Measurements from ENCODE around the gene PLAA.

PLAA gene

DNA sequence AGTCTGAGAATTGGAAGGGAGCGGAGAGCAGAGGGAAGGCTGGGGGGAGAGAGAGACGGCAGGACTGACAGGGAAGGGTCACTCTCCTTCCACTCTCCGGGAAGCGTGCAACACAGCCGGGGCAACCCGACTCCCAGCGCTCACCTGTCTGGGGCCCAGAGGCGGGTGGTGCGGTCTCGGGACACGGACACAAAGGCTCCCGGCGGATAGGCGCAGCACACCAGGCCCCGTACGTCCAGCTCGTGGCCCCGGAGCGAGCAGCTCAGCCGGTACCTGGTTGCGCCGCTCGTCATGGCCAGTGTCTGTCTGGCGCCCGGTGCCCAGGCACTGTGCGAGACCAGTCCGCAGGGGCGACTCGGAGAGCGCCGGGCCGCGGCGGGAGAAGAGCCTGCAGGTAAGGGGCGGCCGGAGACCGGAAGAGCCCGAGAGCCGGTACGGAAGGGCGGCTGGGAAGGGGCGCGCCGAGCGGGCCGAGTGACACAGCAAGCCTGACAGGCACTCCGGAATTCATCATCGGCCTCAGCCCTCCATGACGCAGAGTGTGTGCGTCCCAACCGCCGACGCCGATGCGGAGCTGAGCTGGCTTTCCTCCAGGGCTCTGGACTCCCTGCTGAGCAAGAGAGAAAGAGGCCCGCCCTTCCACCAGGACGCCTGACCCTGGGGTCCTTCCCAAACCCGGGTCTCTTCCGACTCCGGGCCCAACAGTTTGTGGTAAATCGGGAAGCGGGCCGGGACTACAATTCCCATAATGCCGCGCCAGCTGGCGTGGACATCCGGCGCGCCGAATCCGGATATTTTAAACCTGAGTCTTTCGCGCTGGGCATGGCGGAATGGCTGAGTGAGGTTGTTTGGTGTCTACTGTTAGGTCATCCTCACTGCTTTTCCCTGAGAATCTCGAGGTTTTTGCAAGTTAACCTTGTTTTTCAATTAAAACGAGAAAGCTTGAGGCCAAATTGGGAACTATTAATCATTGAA lies at the start of gene PLAA:
Gene PLAA, minus strand, starts transcription at position 490 of the 975 bp plus-strand sequence. Its CDS starts 197 bp downstream, at position 293.
- DNase-seq (ENCODE audit: low spot score), result peak; percentile 91

- no peak for DNase-seq (ENCODE audit: low spot score)
These were observed 48.8 kb upstream of the PLAA start for GRCh38 chr9:26995810-26996209.

DNA sequence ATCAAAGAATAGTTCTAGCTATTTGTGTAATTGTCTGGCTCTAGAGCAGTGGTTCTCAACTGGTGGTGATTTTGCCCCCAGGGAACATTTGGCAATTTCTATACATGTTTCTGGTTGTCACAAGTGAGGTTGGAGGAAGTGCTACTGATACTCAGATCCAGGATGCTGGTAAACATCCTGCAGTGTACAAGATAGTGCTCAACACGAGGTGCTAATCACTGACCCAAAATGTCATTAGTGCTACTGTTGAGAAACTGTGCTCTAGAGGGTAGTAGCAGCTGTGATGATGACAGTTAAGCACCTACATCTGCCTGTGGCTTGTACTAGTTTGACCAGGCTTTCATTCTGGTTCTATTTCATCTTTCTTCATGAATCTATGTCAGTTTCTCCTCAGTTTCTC lies 36.3 kb upstream of the PLAA start:
- no peak for DNase-seq (ENCODE audit: low spot score)

GRCh38 chr9:26975728-26976707 lies 29.0 kb upstream of the PLAA start:
- peak; percentile 26 for DNase-seq (ENCODE audit: low spot score)

- no peak for DNase-seq (ENCODE audit: low spot score)
These were observed 27.9 kb upstream of the PLAA start for GRCh38 chr9:26974927-26975326.

- no peak for DNase-seq (ENCODE audit: low spot score)
These were observed 26.9 kb upstream of the PLAA start for GRCh38 chr9:26973989-26974388.

DNA sequence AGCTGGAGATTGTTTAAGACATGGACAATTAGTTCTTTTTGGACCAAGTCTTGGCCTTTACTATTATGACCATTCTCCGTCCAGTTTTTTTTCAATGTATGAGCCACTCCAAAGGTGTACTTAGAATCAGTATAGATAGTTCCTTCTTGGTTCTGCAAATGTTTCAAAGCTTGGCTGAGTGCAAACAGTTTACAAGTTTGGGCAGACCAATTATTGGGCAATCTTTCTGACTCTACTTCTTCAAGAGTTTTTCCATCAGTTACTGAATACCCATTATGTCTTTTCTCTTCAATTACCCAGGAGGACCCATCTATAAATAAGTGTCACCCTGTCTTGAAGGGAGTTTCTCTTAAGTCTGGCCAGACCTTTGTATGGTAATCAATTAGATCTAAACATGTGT lies 24.7 kb upstream of the PLAA start:
- DNase-seq (ENCODE audit: low spot score), result no peak

DNA sequence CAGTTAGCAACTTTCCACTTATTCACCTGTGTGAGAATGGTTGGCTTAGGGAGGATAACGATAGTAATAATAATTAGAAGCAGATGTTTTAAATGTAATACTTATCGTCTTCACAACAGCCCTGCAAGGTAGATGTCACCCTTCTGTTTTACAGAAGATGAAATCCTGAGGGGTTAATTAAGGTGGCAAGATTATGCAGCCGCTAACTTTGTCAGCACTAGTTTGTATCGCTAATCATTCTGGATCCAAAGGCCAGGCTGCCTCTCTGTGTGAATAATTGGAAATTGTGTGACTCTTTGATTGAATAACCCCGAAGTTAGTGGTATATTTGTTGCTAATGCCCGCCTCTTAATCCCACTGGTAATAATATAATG lies 9.8 kb upstream of the PLAA start:
- DNase-seq (ENCODE audit: low spot score), result no peak

- DNase-seq (ENCODE audit: low spot score), result peak; percentile 97
These were observed 9.1 kb upstream of the PLAA start, which contains the start of gene IFT74 for GRCh38 chr9:26955921-26956859. Gene IFT74 (plus strand): TSS chr9:26956412. CDS start chr9:26961968, 5,556 bp downstream.

DNA sequence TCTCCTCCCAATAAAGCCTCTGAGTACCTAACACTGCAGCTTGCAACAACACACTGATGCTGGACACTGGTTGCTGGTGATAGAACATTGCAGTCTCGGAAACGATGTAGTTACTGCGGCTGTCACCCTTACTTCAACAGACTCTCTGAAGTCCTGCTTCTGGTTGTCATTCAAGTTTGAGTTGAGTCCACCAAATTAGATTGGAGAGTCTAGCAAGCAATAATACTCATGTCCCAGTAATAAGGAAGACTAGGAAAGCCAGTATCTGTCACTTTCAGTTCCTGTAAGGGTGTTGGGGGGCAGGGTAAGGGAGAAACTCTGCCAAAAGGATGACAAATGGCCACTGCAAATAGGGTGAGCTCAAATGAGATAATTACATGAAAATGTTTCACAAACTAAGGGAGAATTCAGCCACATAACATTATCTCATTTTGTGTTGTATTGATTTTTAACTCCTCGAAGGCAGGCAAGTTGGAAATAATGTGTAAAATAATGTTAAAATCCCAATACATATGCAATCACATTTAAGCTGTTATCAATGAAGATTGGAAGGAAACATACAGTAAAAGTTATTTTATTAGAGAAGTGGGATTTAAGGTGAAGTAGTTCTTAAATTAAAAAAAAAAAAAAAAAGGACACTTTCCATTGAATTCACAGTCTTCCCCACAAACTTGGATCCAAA lies 8.3 kb upstream of the PLAA start:
- no peak for DNase-seq (ENCODE audit: low spot score)

DNA sequence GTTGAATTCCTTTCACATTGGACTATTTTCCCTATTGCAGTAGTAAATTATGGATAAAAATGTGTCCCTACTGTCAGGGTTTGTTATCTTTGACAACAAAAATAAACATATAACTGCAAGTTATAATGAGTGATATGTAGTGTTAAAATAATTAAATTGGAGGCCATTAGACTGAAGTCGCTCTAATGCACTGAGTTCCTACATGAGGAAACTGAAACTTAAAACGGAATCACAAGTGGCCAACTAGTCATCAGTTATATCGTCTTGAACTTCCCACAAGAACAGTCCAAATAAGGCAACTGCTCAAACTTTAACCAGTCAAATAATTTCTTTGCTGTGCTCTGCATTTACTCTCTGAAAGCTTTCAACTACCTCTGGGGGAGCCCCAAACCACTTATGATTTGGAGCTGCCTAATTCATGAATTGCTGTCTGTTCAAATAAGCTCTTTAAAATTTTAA lies 7.0 kb upstream of the PLAA start:
- no peak for DNase-seq (ENCODE audit: low spot score)

DNA sequence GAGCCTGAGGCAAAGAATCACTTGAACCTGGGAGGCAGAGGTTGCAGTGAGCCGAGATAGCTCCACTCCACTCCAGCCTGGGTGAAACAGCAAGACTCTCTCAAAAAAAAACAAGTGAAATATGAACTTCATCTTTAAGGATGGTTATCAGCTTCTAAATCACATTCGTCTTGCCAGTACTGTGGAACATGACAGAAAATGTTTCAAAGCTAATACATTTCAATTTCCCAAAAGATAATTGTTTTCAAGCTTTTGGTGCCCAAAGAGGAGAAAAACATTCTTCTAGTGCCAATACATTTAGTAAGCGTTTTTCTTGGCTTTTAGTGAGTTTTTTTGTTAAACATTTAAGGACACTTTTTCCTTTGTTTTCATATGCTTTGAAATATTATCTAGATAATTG lies 4.8 kb upstream of the PLAA start:
- DNase-seq (ENCODE audit: low spot score), result no peak

DNA sequence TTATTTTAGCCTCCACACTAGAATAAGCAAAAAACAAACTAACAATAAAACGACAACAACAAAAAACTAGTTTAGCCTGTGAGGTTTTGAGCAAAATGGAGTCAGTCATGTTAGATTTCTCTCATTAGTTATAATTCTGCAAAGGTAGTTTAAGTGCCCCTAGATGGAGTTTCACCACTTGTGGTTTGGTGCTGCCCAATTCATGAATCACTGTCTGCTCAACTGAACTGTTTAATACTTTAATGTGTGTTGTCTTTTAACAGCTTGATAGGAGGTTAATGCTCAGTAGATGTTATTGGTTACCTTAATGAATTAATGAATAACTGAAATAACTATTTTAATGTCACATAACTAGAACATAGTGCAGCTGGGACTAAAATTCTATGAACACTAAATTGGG lies 3.5 kb upstream of the PLAA start:
- no peak for DNase-seq (ENCODE audit: low spot score)

GRCh38 chr9:26949637-26950069 lies 2.6 kb upstream of the PLAA start:
- peak; percentile 33 for DNase-seq (ENCODE audit: low spot score)

GRCh38 chr9:26947736-26948135 lies 694 bp upstream of the PLAA start:
- DNase-seq (ENCODE audit: low spot score), result no peak

- no peak for DNase-seq (ENCODE audit: low spot score)
These were observed 1.5 kb downstream of the PLAA start for GRCh38 chr9:26945591-26945990.

DNA sequence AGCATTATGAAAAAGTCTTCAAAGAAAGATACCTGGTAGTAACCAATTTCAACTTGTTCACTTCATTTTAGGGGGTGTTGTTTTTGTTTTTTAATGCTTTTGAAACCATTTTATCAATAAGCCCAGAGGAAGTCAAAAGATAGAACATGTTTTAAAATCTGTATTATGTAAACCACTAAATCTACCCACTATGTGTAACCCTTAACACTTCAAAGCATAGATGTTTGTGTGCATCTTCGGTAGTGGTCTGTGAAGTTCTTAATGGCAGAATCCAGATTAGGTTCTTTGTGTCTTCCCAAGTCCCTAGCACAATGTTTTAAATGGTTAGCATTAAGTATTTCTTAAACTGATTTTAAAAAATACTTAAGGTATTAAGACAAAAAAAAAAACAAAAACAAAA lies 6.3 kb downstream of the PLAA start:
- DNase-seq (ENCODE audit: low spot score), result no peak

DNA sequence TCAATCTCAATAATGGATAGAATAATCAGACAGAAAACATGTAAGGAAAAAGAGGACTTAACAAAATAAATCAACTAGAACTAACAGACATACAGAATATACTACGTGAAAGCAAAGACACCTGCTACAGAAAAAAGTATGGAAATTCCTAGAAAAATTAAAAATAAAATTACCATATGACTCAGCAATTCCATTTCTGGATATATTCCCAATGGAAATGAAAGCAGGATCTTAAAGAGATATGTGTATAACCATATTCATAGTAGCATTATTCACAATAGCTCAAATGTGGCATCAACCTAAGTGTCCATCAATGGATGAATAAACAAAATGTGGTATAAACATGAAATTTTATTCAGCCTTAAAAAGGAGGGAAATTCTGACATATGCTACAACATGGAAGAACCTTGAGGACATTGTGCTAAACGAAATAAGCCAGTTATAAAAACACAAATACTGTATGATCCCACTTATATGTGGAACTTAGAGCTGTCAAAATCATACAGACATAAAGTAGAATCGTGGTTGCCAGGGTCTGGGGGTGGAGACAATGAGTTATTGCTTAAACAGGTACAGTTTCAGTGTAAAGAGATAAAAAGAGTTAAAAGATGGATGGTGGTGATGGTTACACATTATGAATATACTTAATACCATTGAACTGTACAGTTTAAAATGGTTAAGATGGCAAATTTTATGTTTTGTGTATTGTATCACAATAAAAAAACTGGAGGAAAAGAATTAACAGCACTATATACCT lies 6.9 kb downstream of the PLAA start:
- no peak for DNase-seq (ENCODE audit: low spot score)

DNA sequence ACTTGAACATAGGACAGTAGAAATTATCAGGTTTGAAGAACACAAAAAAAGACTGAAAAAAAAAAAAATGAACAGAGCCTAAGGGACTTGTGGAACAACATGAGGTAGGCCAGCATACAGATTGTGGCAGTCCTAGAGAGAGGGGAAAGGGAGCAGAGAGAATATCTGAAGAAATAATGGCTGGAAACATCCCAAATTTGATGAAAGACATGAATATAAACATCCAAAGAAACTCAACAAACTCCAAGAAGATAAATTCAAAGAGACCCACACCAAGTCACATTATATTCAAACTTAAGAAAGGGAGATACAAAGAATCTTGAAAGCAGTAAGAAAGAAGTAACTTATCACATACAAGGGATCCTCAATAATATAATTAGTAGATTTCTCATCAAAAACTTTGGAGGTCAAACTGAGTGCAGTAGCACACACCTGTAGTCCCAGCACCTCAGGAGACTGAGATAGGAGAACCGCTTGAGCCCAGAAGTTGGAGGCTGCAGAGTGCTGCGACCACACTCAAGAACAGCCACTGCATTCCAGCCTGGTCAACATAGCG lies 9.1 kb downstream of the PLAA start:
- DNase-seq (ENCODE audit: low spot score), result no peak

DNA sequence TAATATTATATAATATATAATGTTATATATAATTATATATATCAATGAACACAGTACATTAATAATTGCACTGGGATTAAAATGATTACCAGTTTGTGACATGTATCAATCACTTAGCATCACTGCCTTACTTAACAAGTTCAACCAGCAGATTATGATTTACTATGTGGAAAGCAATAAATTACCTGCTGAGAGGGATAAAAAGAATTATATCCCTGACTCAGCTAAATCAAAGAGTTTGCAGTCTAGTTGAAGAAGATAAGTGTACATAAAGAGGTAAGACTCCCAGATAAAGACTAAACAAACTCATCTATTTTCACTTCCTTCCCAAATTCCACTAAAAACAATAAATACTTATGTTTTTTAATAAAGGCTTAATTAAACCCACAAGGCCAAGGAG lies 11.2 kb downstream of the PLAA start:
- no peak for DNase-seq (ENCODE audit: low spot score)

Data from LoVo (cell line).